Measurements from ENCODE around the gene UVRAG. TPM values are rescaled to one million over a fixed set of nuclear protein-coding genes. Genes with fewer than 3 reads are reported as not detected.

Gene UVRAG
- total and polyA plus RNA-seq, 12 donors: 5.0 to 18.3 (median 13.4) TPM

- DNase-seq (no peak), ATAC-seq (no peak)
- no peak for TF ChIP-seq CTCF (IDR thresholded peaks at IDR 0.05)
- no peak overlapping the region for H3K4me3 ChIP-seq
- H3K27ac ChIP-seq: no peak overlapping the region
- H3K4me1 ChIP-seq: peaks cover 0 to 54% (median 4%) of the 10 kb centered on the region in 9 donors
- no peaks in the 10 kb centered on the region for H3K9me3 ChIP-seq
- intact Hi-C loops (cut with DNase I): no loop called here
- no peaks in the 10 kb centered on the region for H3K27me3 ChIP-seq
- WGBS, 2 donors: 74 to 81% methylated on average over 3 of the region's 3 CpGs
- no peaks in the 10 kb centered on the region for H3K36me3 ChIP-seq
These were observed 85.8 kb downstream of the UVRAG start for GRCh38 chr11:75900848-75901247.

DNA sequence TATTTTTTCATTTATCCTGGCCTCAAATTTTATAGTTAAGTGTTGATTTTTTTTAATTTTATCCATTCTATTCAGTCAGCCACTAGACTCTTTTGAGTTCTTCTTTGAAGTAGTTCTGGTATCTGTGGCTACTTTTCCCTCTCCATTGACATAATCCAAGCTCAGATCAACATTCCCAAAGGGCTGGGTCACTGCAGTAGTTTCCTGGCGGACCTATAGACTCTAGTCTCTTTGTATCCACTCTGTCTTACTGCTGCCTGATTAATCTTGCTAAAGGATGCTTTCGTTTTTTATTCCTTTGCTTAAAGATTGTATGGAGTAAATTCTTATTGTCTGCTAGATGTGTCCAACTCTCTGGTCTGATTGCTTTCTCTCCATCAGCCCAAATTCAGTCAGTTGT is 87.6 kb downstream of the UVRAG start:
- Histone ChIP-seq H3K9me3 (no peaks in the 10 kb centered on the region), H3K4me1 (peaks cover 0 to 47% (median 4%) of the 10 kb centered on the region in 9 donors), H3K4me3 (no peak overlapping the region), H3K27me3 (no peaks in the 10 kb centered on the region), H3K27ac (no peak overlapping the region), H3K36me3 (no peaks in the 10 kb centered on the region)
- 77 to 82% methylated on average over 2 of the region's 2 CpGs for WGBS, 2 donors
- TF ChIP-seq CTCF (IDR thresholded peaks at IDR 0.05): no peak
- no peak for ATAC-seq
- no peak for DNase-seq
- intact Hi-C loops (cut with DNase I): no loop called here

DNA sequence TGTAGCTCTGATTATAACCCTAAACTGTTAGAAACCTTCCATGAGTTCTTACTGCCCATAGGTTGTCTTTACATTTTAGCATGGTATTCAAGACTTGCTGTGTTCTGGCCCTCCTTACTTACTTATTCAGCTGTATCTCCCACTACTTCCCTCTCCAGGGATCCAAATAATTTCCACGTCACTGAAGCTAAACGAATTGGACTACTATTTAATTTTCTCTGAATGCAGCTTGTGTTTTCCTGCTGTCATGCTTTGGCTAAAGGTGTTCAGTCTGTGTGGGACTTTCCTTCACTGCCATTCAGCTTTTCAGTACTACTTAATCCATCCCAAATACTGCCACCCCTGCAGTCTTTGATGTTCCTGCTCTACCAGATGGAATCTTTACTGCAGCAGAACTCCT is 88.3 kb downstream of the UVRAG start:
- no peak overlapping the region for H3K27ac ChIP-seq
- H3K4me3 ChIP-seq: no peak overlapping the region
- WGBS, 2 donors: 42 to 55% methylated on average over 2 of the region's 2 CpGs
- no peak for DNase-seq
- H3K4me1 ChIP-seq: peaks cover 0 to 47% (median 5%) of the 10 kb centered on the region in 9 donors
- no peaks in the 10 kb centered on the region for H3K9me3 ChIP-seq
- TF ChIP-seq CTCF (IDR thresholded peaks at IDR 0.05): no peak
- ATAC-seq: no peak
- intact Hi-C loops (cut with DNase I): no loop called here
- H3K27me3 ChIP-seq: no peaks in the 10 kb centered on the region
- H3K36me3 ChIP-seq: no peaks in the 10 kb centered on the region

DNA sequence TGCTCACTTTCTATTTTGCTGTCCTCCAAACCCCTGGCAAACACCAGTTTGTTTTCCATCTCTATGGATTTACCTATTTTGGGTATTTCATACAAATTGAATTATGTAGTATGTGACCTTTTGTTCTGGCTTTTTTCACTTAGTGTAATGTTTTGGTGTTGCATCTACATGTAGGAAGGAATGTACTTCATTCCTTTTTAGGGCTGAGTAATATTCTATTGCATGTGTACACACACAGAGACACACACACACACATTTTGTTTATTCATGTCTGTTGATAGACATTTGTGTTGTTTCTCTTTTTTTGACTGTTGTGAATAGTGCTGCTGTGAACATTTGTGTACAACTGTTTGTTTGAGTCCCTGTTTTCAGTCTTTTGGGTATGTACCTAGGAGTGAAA is 90.4 kb downstream of the UVRAG start:
- intact Hi-C loops (cut with DNase I): no loop called here
- H3K27ac ChIP-seq: no peak overlapping the region
- no peaks in the 10 kb centered on the region for H3K36me3 ChIP-seq
- H3K9me3 ChIP-seq: no peaks in the 10 kb centered on the region
- ATAC-seq (no peak), DNase-seq (no peak)
- H3K27me3 ChIP-seq: no peaks in the 10 kb centered on the region
- TF ChIP-seq CTCF (IDR thresholded peaks at IDR 0.05): no peak
- no peak overlapping the region for H3K4me3 ChIP-seq
- H3K4me1 ChIP-seq: peaks cover 0 to 28% (median 5%) of the 10 kb centered on the region in 9 donors
